HG03442 (cell line): ENCODE results near the gene PTMA.

Experiments
- ATAC-seq: cut with Tn5 transposase; IDR thresholded peaks from one replicate; pipeline ENCODE4 v1.9.1; 2021; ENCODE audit warnings: mild to moderate bottlenecking, moderate library complexity; ENCODE audit not compliant: unreplicated experiment

Gene PTMA

GRCh38 chr2:231674587-231675338 is 33.6 kb upstream of the PTMA start:
- ATAC-seq = peak; percentile 24

GRCh38 chr2:231676243-231676642 is 32.1 kb upstream of the PTMA start:
- ATAC-seq = no peak

DNA sequence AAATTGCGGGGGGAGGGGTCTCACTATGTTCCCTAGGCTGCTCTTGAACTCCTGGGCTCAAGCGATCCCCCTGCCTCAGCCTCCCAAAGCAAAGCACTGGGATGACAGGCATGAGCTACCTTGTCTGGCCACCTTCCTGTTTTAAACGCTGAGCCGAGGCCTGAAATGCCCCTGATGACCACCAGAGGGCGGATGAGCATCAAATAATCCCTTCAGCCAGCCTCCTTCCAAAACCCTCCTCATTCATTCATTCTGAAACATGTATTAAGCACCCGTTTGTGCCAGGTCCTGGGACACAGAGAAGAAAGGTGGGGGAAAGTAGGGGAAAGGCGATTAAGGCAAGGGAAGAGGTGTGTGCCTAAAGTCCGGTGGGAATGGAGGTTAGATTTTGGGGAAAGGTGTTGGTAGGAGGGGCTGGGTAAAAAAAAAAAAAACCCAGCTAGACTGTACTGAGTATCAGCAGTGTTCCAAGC is 30.7 kb upstream of the PTMA start:
- ATAC-seq = no peak

DNA sequence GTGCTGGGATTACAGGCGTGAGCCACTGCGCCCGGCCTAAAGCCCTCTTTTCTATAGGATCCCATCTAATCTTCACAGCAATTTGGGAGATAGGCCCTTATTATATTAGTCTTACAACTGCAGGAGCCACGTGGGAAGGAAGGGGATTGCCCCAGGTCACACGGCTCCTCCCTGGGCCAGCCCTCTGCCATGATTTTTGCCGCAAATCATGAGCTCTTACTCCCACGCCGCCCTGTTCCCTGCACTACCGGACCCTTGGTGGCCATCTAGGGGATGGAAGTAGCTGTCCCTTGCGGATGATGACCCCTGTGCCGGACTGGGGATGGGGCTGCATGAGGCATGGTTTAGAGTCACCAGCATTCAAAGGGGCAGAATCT is 28.4 kb upstream of the PTMA start:
- no peak for ATAC-seq

- ATAC-seq = no peak
Measured at GRCh38 chr2:231680285-231680991, 27.9 kb upstream of the PTMA start.

DNA sequence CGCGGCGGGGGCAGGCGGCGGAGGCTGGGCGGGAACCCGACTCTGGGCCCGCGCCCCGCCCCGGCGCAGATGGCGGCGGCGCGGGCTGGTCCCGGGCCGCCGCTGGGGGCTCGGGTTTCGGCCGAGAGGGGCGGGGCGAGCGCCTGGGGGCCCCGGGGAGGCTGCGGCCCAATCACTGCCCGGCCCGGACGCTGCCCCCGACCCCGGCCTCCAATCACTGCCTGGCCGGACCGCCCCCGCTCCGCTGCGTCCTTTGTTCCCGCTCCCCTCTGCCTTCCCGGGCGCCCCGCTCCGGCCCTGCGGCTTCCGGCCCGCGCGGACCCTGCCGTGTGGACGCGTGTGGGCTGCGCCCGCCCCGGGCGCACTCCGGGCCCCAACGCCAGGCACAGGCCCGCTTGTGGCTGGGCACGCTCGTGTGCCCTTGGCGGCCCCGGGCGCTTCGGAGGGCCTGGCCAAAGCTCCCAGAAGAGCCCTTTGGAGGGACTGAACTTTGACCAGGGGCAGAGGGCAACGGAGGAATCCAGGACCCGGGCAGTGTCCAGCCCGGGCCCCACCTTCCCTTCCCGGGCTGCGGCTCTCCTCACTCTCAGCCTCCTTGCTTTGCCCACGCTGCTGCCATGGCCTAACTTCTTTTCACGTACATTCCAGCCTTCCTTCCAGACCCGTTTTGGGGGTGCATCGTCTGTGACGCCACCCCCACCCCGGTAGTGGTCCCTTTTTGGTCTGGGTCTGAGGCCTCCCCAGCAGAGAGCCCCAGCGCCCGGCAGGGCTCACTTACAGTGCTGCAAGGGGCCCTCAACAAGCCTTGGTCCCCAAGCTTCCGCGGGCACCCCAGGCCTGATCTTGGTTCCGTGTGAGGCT is 27.1 kb upstream of the PTMA start:
- peak; percentile 59 for ATAC-seq

DNA sequence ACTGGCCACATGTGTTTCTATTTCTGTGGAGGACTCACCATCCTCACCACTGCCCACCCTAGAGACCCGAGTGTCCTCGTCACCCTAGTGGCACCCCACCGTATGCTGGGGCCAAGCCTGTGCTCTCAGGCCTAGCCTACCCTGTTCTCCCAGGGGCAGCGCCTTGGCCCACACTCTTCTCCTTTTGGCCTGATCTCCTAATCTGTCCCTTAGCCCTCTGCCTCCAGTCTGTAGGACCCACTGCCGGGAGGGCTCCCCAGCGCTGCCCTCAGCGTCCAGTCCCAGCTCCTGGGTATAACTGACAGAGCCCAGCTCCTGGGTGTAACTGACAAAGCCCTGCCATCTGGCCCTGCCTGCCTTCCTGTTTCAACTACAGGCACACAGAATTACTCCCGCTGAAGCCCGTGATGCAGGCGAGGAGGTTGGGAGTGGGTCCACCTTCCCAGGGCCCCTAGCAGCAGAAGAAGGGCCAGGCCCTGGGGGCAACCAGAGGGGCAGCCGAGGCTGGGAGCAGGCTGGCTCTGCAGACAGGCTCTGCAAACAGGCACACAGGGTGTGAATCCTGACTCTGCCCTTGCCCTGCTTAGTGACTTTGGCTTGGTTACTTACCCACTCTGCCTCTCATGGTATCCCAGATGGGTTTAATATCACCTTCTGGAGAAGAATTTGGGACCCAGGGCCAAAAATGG is 25.6 kb upstream of the PTMA start:
- no peak for ATAC-seq

GRCh38 chr2:231683292-231684235 is 24.8 kb upstream of the PTMA start:
- ATAC-seq = no peak

DNA sequence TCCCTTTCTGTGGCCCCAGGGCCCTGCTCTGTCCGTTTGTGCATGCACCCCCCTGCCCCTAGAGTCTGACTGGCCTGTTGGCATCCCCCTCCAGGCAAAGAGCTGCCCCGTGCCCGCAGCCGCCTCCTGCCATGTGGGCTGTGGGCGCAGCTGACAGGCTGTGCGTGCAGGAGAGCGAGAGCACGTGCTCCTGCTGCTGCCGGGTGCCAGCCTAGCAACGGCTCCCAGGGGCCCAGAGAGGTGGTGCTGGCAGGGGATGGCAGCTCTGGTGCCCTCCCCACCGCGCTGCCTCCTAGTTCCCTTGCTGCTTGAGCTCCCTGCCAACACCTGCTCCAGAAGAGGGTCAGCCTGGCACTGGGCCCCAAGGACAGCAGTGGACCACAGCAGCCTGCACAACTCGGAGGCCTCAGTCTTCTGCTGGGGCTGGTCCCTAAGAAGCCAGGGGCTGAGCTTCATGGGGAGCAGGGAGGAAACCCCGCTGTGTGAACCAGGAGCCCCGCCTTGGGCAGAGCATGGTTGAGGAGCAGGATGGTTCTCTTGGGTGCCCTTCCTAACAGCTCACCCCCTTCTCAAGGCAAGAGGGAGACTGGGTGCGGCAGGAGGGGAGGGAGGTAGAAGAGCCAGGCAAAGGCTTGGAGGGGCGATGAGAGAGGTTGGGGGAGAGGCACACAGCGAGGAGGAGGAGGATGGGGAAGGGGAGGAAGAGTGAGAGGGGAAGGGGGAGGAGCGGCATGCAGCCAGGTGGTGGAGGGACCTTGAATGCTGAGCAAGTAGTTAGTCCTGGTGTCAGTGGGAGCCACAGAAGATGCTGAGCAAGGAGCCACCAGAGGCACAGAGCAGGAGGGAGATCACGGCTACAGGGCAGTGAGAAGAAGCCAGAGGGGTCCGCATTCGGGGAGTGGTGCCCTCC is 23.8 kb upstream of the PTMA start:
- ATAC-seq = no peak

GRCh38 chr2:231685349-231686191 is 22.8 kb upstream of the PTMA start:
- no peak for ATAC-seq

DNA sequence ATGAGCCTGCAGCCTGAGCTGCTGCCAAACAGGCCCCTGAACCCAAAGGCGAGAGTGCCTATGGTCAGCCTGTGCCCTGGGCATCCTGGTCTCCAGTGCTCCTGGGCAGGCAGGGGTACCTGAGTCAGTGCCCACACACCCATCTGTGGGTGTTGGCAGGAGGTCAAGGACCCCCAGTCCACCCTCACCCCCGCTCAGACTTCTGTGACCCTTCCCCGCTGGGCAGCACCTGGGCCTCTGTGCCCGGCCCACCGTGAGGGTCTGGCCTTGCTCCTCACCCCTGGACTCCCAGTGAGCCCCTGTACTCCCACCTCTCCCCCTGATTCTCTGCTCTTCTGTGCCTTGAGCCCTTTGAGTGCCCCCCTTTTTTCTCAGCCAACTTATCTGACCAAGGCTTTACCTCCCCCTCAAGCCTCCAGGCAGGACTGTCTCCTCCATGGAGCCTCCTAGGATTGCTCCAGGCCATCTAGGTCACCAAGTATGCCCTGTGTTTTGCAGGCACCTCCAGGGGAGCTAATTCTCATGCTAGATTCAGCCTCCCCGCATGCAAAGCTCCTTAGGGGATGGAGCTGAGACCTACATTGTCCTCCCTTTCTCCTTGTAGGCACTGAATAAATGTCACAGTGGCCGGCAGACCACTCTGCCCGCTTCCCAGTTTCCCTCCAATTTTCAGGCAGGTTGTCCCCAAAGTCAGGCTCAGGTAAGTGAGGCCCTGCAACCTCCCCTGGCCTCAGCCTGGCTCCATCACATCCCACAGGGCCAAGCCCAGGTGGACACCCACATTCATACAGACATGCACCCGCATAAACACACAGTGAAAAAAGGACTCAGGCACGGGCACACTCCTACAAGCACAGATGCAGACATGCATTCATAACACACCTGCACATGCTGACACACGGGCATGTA is 21.9 kb upstream of the PTMA start:
- no peak for ATAC-seq

DNA sequence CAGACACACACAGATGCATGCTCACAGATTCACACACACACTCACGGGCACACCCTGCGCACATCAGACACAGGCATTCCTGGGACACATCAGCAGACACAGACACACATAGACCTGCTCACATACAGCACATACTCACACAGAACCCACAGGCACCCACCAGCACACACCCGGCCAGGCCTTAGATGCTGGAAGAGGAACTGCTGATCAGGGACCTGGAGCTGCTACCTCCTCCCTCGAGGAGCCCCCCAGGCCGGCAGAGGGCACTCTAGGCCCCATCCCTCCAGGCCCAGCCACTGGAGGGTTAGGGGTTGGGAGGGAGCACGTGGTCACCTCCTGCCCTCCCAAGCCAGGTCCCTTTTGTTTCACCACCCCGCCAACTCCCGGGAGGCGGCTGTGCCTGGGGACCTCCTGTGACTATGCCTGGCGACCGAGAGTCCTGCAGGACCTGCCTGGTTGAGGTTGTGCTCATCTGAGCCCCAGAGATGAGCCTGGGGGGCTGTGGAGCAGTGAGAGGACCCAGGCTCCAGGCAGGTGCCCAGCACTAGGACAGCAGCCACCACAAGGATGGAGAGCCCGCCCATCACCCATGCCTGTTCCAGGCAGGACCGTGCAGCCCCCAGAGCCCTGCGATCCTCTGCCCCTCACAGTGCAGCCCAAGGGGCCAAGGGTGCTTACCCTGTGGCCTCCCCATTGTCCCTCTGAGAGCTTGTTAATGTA is 21.0 kb upstream of the PTMA start:
- ATAC-seq = peak; percentile 77

- ATAC-seq = no peak
Measured at GRCh38 chr2:231687961-231688360, 20.4 kb upstream of the PTMA start.

GRCh38 chr2:231688719-231689118 is 19.6 kb upstream of the PTMA start:
- no peak for ATAC-seq

- ATAC-seq = no peak
Measured at GRCh38 chr2:231689124-231689893, 19.0 kb upstream of the PTMA start.
